Vagina (tissue), 2 donors: ENCODE measurements around the gene LAMA2. TPM values are rescaled to one million over a fixed set of nuclear protein-coding genes. Genes with fewer than 3 reads are reported as not detected.

Experiments used
- DNase-seq, 2 donors: peaks; one replicate each; pipeline ENCODE4 v3.0.0-alpha.2; 2017; ENCODE audit errors: extremely low spot score in 2 of 2
- H3K27ac ChIP-seq: fragments of 200-600 bp; sonication (generic); one replicate; pipeline ENCODE4 v1.5.1; 2019
- H3K27me3 ChIP-seq: fragments of 200-600 bp; sonication (generic); one replicate; pipeline ENCODE4 v1.5.1; 2019
- H3K36me3 ChIP-seq, 2 donors: fragments of 200-600 bp; sonication (generic); one replicate each; pipeline ENCODE4 v1.5.1; 2017 to 2019
- H3K4me1 ChIP-seq: fragments of 200-600 bp; sonication (generic); one replicate; pipeline ENCODE4 v1.5.1; 2019
- H3K4me3 ChIP-seq, 2 donors: fragments of 200-600 bp; sonication (generic); 1 replicate in 1 of 2; 2 replicates in 1 of 2; pipeline ENCODE4 v1.5.1; 2016 to 2019
- H3K9me3 ChIP-seq: fragments of 200-600 bp; sonication (generic); one replicate; pipeline ENCODE4 v1.5.1; 2019
- POLR2A ChIP-seq, 2 donors: fragments of 450-650 bp; IDR thresholded peaks; one replicate each; pipeline ENCODE4 v1.6.1; 2017; ENCODE audit warnings: antibody characterized with exemption in 2 of 2, mild to moderate bottlenecking in 2 of 2, moderate library complexity in 2 of 2
- POLR2AphosphoS5 ChIP-seq, 2 donors: sonication (generic); formaldehyde crosslinking; IDR thresholded peaks; one replicate each; pipeline ENCODE4 v1.9.0; 2017; ENCODE audit warnings: antibody characterized with exemption in 2 of 2, mild to moderate bottlenecking in 2 of 2, low read depth in 1 of 2; ENCODE audit not compliant: insufficient read depth in 1 of 2
- intact Hi-C: fragments of 100-400 bp; cut with DNase I; formaldehyde crosslinking; loops from one replicate; pipeline ENCODE4 v1.15.1; 2023
- total RNA-seq: library from RNA; depleted of rRNA; stranded (reverse); fragments of >200 nt; gene quantifications from one replicate; pipeline ENCODE4 v1.2.3, GENCODE V29; 2016
- TF ChIP-seq, protein P1 (sequence below), 3 experiments: fragments of 450-650 bp in 2 of 3; fragments of 200-600 bp in 1 of 3; sonication (generic) in 1 of 3; IDR thresholded peaks; one replicate each; pipeline ENCODE4 v1.5.1; 2017 to 2019; ENCODE audit warnings: antibody characterized with exemption in 3 of 3, mild to moderate bottlenecking in 2 of 3, moderate library complexity in 2 of 3

The LAMA2 gene
- total RNA-seq, 1 donor from 2014 or later: 91.1 TPM

DNA sequence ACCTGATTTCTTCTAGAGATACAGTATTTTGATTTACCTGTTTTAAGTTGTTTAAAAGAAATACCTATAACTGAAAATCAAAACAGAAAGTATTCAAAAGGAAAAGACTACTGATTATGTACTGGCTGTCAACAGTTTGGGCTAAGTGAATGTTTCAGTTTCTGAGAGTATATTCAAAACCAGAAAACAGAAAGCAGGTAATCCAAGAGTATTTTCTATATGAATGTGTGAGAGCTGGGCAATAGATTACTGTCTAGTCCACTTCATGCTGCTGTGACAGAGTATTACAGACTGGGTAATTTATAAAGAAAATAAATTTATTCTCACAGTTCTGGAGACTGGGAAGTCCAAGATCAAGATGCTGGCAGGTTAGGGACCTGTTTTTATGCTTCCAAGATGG, 566.0 kb downstream of the LAMA2 start:
- H3K4me1 ChIP-seq: no peaks in the 10 kb centered on the region

DNA sequence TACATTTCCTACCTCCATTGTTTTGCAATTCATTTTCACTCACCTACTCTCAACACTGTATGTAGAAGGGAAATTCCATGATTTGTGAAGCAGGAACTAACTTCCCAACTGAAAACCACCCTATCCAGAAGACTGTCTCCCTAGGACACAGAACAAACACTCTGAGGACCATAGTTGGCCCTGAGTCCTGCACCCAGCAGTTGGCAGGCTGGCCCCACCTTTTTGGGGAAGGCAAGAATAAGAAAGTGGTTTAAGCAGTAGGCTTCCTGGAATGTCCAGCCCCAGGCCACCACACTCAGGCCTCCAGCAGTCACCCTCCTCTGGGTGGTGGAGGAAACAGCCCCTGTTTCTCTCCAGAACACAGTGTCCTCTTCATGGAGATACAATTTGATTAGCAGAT, 568.2 kb downstream of the LAMA2 start:
- Histone ChIP-seq H3K27ac (no peak overlapping the region), H3K4me3 (no peak overlapping the region), H3K36me3 (no peaks in the 10 kb centered on the region), H3K9me3 (no peaks in the 10 kb centered on the region), H3K27me3 (no peaks in the 10 kb centered on the region), H3K4me1 (no peaks in the 10 kb centered on the region)
- intact Hi-C loops: no loop called here
- no peak for TF ChIP-seq POLR2AphosphoS5 (IDR thresholded peaks at IDR 0.05; ENCODE audit: insufficient read depth in 1 of 2, low read depth in 1 of 2)
- TF ChIP-seq, protein P1, sequence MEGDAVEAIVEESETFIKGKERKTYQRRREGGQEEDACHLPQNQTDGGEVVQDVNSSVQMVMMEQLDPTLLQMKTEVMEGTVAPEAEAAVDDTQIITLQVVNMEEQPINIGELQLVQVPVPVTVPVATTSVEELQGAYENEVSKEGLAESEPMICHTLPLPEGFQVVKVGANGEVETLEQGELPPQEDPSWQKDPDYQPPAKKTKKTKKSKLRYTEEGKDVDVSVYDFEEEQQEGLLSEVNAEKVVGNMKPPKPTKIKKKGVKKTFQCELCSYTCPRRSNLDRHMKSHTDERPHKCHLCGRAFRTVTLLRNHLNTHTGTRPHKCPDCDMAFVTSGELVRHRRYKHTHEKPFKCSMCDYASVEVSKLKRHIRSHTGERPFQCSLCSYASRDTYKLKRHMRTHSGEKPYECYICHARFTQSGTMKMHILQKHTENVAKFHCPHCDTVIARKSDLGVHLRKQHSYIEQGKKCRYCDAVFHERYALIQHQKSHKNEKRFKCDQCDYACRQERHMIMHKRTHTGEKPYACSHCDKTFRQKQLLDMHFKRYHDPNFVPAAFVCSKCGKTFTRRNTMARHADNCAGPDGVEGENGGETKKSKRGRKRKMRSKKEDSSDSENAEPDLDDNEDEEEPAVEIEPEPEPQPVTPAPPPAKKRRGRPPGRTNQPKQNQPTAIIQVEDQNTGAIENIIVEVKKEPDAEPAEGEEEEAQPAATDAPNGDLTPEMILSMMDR (IDR thresholded peaks at IDR 0.05): no peak
- no peak for TF ChIP-seq POLR2A (IDR thresholded peaks at IDR 0.05)
- DNase-seq: no peak

More for the DNA sequence above, 566.0 kb downstream of the LAMA2 start:
- TF ChIP-seq, protein P1 (IDR thresholded peaks at IDR 0.05): no peak
- TF ChIP-seq POLR2AphosphoS5 (IDR thresholded peaks at IDR 0.05; ENCODE audit: insufficient read depth in 1 of 2, low read depth in 1 of 2) (no peak), POLR2A (IDR thresholded peaks at IDR 0.05) (no peak)
- H3K36me3 ChIP-seq: no peaks in the 10 kb centered on the region
- H3K27me3 ChIP-seq: no peaks in the 10 kb centered on the region
- no peaks in the 10 kb centered on the region for H3K9me3 ChIP-seq
- DNase-seq: no peak
- intact Hi-C loops: no loop called here
- H3K27ac ChIP-seq: no peak overlapping the region
- H3K4me3 ChIP-seq: no peak overlapping the region

DNA sequence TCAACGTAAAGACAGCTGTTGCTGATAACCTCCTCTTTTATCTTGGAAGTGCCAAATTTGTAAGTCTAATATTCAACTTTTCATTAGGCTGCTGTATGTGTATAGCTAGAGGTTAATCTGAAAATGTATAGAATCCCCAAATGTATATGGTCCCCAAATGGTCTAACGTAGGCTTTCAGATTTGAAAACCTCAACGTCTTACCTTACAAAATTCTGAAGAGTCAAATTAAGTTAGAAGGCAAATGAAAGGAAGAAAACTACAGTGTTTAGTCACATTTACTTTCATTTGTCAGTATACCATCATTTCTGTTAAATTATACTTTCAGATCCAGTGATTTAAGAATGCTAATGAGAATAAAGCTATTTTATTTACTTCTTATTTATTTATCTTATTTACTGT, 570.1 kb downstream of the LAMA2 start:
- Histone ChIP-seq H3K4me1 (no peaks in the 10 kb centered on the region), H3K27me3 (no peaks in the 10 kb centered on the region), H3K4me3 (no peak overlapping the region), H3K36me3 (no peaks in the 10 kb centered on the region), H3K27ac (no peak overlapping the region), H3K9me3 (no peaks in the 10 kb centered on the region)
- no peak for DNase-seq
- intact Hi-C loops: no loop called here
- no peak for TF ChIP-seq POLR2AphosphoS5 (IDR thresholded peaks at IDR 0.05; ENCODE audit: insufficient read depth in 1 of 2, low read depth in 1 of 2)
- TF ChIP-seq POLR2A (IDR thresholded peaks at IDR 0.05): no peak
- TF ChIP-seq, protein P1 (IDR thresholded peaks at IDR 0.05): no peak

DNA sequence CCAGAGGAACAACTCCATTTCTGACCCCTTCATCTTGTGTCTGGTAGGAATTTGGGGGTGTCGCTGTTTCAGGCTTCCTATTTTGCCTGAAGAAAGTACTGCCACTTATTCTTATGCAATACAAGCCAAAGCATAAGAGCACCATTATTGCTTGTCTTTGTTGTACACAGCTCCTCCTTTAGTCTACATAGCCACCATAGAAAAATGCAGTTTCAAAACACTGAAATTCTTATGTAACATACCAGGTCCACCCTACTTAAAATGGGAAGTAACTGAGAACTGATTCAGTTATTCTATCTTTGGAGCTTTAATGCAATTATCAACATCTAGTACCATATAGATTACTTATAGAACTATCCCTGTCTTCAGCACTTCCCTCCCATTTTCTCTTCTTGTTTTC, 571.5 kb downstream of the LAMA2 start:
- TF ChIP-seq, protein P1 (IDR thresholded peaks at IDR 0.05): no peak
- TF ChIP-seq POLR2A (IDR thresholded peaks at IDR 0.05) (no peak), POLR2AphosphoS5 (IDR thresholded peaks at IDR 0.05; ENCODE audit: insufficient read depth in 1 of 2, low read depth in 1 of 2) (no peak)
- no peaks in the 10 kb centered on the region for H3K27me3 ChIP-seq
- intact Hi-C loops: no loop called here
- H3K4me3 ChIP-seq: no peak overlapping the region
- H3K4me1 ChIP-seq: no peaks in the 10 kb centered on the region
- no peaks in the 10 kb centered on the region for H3K36me3 ChIP-seq
- no peaks in the 10 kb centered on the region for H3K9me3 ChIP-seq
- H3K27ac ChIP-seq: no peak overlapping the region
- no peak for DNase-seq

DNA sequence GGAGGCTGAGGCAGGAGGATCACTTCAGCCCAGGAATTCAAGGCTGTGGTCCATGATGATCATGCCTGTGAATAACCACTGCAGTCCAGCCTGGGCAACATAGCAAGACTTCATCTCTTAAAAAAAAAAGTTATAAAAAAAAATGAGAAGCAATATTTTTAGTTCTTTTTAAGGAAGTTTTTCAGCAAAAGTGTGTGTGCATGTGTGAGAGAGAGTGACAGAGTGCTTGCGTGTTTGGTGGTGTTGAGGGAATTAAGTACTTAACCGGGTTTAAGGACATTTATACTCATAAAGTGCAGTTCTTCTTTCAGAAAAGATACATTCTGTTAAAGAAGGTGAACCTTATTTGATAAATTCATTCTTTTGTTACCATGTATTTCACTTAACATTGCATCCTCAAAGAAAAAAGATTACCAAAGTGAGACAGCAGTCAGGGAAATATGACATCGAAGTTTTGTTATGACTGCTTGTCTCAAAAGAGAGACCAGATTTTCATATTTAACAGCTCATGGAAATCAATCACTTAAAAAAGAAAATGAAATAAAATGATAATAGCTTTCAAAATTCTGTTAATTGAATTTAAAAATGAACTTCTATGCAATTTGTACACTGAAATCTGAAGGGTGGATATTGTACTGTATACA, 572.3 kb downstream of the LAMA2 start:
- Histone ChIP-seq H3K4me1 (no peaks in the 10 kb centered on the region), H3K27ac (no peak overlapping the region), H3K9me3 (no peaks in the 10 kb centered on the region), H3K4me3 (no peak overlapping the region), H3K36me3 (no peaks in the 10 kb centered on the region), H3K27me3 (no peaks in the 10 kb centered on the region)
- intact Hi-C loops: no loop called here
- no peak for DNase-seq
- no peak for TF ChIP-seq POLR2A (IDR thresholded peaks at IDR 0.05)
- no peak for TF ChIP-seq POLR2AphosphoS5 (IDR thresholded peaks at IDR 0.05; ENCODE audit: insufficient read depth in 1 of 2, low read depth in 1 of 2)
- TF ChIP-seq, protein P1 (IDR thresholded peaks at IDR 0.05): no peak
